Fibroblast of villous mesenchyme (primary cell): ENCODE data around the gene ANKH. TPM values are rescaled to one million over a fixed set of nuclear protein-coding genes. Genes with fewer than 3 reads are reported as not detected.

Experiments used
- DNase-seq: peaks from one replicate; pipeline ENCODE4 v3.0.0-alpha.2; 2010; ENCODE audit warnings: low read depth
- H3K4me3 ChIP-seq: 2 replicates; pipeline ENCODE4 v1.5.1; 2011; ENCODE audit warnings: low read depth, mild to moderate bottlenecking, low read length
- CTCF ChIP-seq: IDR thresholded peaks from 2 replicates; pipeline ENCODE4 v1.5.1; 2012; ENCODE audit warnings: low read depth, mild to moderate bottlenecking, low read length; ENCODE audit not compliant: insufficient read depth
- total RNA-seq: library from RNA; depleted of rRNA; stranded (reverse); fragments of >200 nt; gene quantifications from 2 replicates; pipeline ENCODE4 v1.2.3, GENCODE V29; 2012

The ANKH gene
- total RNA-seq, 1 donor: 8.2 TPM

GRCh38 chr5:14701556-14701955 lies 170.0 kb downstream of the ANKH start:
- H3K4me3 ChIP-seq: no peak overlapping the region
- DNase-seq: no peak
- TF ChIP-seq CTCF: no peak

GRCh38 chr5:14700478-14701436 lies 170.8 kb downstream of the ANKH start:
- TF ChIP-seq CTCF: no peak
- no peak for DNase-seq
- H3K4me3 ChIP-seq: no peak overlapping the region

GRCh38 chr5:14699807-14700400 lies 171.7 kb downstream of the ANKH start:
- DNase-seq: peak; percentile 57
- H3K4me3 ChIP-seq: no peak overlapping the region
- TF ChIP-seq CTCF: no peak

GRCh38 chr5:14699159-14699558 lies 172.4 kb downstream of the ANKH start:
- no peak for TF ChIP-seq CTCF
- DNase-seq: no peak
- H3K4me3 ChIP-seq: no peak overlapping the region

- H3K4me3 ChIP-seq: no peak overlapping the region
Observed at GRCh38 chr5:14698495-14698894, 173.1 kb downstream of the ANKH start.

GRCh38 chr5:14696851-14697250 lies 174.7 kb downstream of the ANKH start:
- no peak for TF ChIP-seq CTCF
- no peak for DNase-seq
- H3K4me3 ChIP-seq: no peak overlapping the region

More at GRCh38 chr5:14698495-14698894, 173.1 kb downstream of the ANKH start:
- DNase-seq: no peak
- no peak for TF ChIP-seq CTCF

- no peak for TF ChIP-seq CTCF
- DNase-seq: peak; percentile 24
- H3K4me3 ChIP-seq: no peak overlapping the region
Observed at GRCh38 chr5:14696057-14696456, 175.5 kb downstream of the ANKH start.
